K562 (cell line): ENCODE measurements around the gene HDAC1. TPM values are rescaled to one million over a fixed set of nuclear protein-coding genes. Genes with fewer than 3 reads are reported as not detected.

Experiments used
- CHD2 ChIP-seq: IDR thresholded peaks from 2 replicates; pipeline ENCODE4 v1.6.1; 2011; ENCODE audit warnings: low read depth, low read length
- EHMT2 ChIP-seq: fragments of 450-650 bp; IDR thresholded peaks from 2 replicates; pipeline ENCODE4 v1.6.1; 2018; ENCODE audit warnings: antibody characterized with exemption
- FOS ChIP-seq: IDR thresholded peaks from 3 replicates; pipeline ENCODE4 v1.6.1; 2011; ENCODE audit not compliant: insufficient read length; ENCODE audit errors: extremely low read depth
- FOXM1 ChIP-seq, 2 experiments: fragments of 450-650 bp in 1 of 2; sonication (generic) in 1 of 2; formaldehyde crosslinking in 1 of 2; IDR thresholded peaks; 2 replicates each; pipeline versions ENCODE4 v1.6.1 to v1.9.0; 2017 to 2022; ENCODE audit warnings: low read depth in 2 of 2, mild to moderate bottlenecking in 2 of 2, missing genetic modification reagents in 1 of 2, moderate library complexity in 1 of 2
- MCM3 ChIP-seq: fragments of 450-650 bp; IDR thresholded peaks from 2 replicates; pipeline ENCODE4 v1.6.1; 2016
- MTA3 ChIP-seq: fragments of 450-650 bp; formaldehyde crosslinking; IDR thresholded peaks from 2 replicates; pipeline ENCODE4 v1.6.1; 2017; ENCODE audit warnings: mild to moderate bottlenecking, borderline replicate concordance
- NR4A1 ChIP-seq, 2 experiments: fragments of 250-450 bp in 1 of 2; fragments of 450-650 bp in 1 of 2; sonication (Bioruptor Pico) in 1 of 2; IDR thresholded peaks; 2 replicates each; pipeline versions ENCODE4 v1.4.0 to v1.6.1; 2016 to 2020; ENCODE audit warnings: mild to moderate bottlenecking in 2 of 2, missing compliant biosample characterization in 1 of 2, missing genetic modification characterization in 1 of 2, moderate library complexity in 1 of 2
- RBBP5 ChIP-seq: fragments of 200-600 bp; sonication (generic); IDR thresholded peaks from 2 replicates; pipeline ENCODE4 v1.6.1; 2012; ENCODE audit warnings: borderline replicate concordance, mild to moderate bottlenecking, low read length, control low read depth, inconsistent platforms; ENCODE audit not compliant: insufficient read depth, poor library complexity, severe bottlenecking
- SIX5 ChIP-seq, 2 experiments: IDR thresholded peaks; 2 replicates each; pipeline ENCODE4 v1.6.1; 2011; ENCODE audit warnings: low read length in 2 of 2, borderline replicate concordance in 1 of 2, low read depth in 1 of 2, mild to moderate bottlenecking in 1 of 2, moderate library complexity in 1 of 2; ENCODE audit not compliant: insufficient read depth in 1 of 2
- SRSF3 ChIP-seq: fragments of 200-400 bp; formaldehyde crosslinking; IDR thresholded peaks from 2 replicates; pipeline ENCODE4 v1.6.1; 2016; ENCODE audit warnings: mild to moderate bottlenecking, low read length, moderate library complexity; ENCODE audit not compliant: insufficient read depth
- TAF7 ChIP-seq: fragments of 450-650 bp; IDR thresholded peaks from 2 replicates; pipeline ENCODE4 v1.6.1; 2016; ENCODE audit warnings: missing genetic modification characterization, missing compliant biosample characterization
- ZNF57 ChIP-seq: fragments of 450-650 bp; formaldehyde crosslinking; IDR thresholded peaks from 2 replicates; pipeline ENCODE4 v1.4.0; 2020; ENCODE audit warnings: mild to moderate bottlenecking, moderate library complexity
- polyA plus RNA-seq, 8 experiments: library from polyadenylated mRNA; depleted of rRNA in 4 of 8; stranded (reverse) in 5 of 8; unstranded in 3 of 8; fragments of >200 nt; fragmentation: Nextera tagmentation in 2 of 8; fragmentation: Illumina TruSeq in 1 of 8; extraction: Ambion mirVana in 2 of 8; extraction: Trizol in 1 of 8; gene quantifications; 2 replicates each; pipeline versions ENCODE4 v1.2.1 to v1.2.3, GENCODE V29; 2011 to 2014; ENCODE audit warnings: inconsistent platforms in 1 of 8, missing spikeins in 1 of 8
- total RNA-seq, 7 experiments: library from RNA; depleted of rRNA in 6 of 7; stranded (reverse); fragments of >200 nt in 6 of 7; fragmentation: Illumina TruSeq in 2 of 7; extraction: Trizol in 2 of 7; gene quantifications; 2 replicates each; pipeline versions ENCODE4 v1.2.1 to v1.2.3, GENCODE V29; 2011 to 2021; ENCODE audit warnings: low replicate concordance in 1 of 7
- TF ChIP-seq, protein P1 (sequence below): fragments of 250-450 bp; sonication (Bioruptor Pico); IDR thresholded peaks from 2 replicates; pipeline ENCODE4 v1.5.1; 2021; ENCODE audit warnings: mild to moderate bottlenecking
- TF ChIP-seq, protein P2 (sequence below): sonication (generic); formaldehyde crosslinking; IDR thresholded peaks from 2 replicates; pipeline ENCODE4 v1.8.1; 2022; ENCODE audit warnings: missing genetic modification reagents
- TF ChIP-seq, protein P3 (sequence below): sonication (generic); formaldehyde crosslinking; IDR thresholded peaks from 2 replicates; pipeline ENCODE4 v1.5.0; 2020; ENCODE audit warnings: missing genetic modification reagents
- TF ChIP-seq, protein P4 (sequence below): fragments of 450-650 bp; formaldehyde crosslinking; IDR thresholded peaks from 2 replicates; pipeline ENCODE4 v1.4.0; 2020; ENCODE audit warnings: mild to moderate bottlenecking, moderate library complexity
- TF ChIP-seq, protein P5 (sequence below): fragments of 250-450 bp; sonication (Bioruptor Pico); IDR thresholded peaks from 2 replicates; pipeline ENCODE4 v1.8.0; 2021; ENCODE audit warnings: mild to moderate bottlenecking, moderate library complexity

The HDAC1 gene
- total and polyA plus RNA-seq, 9 of the 15 experiments (the other 6 are each of a cell fraction or from before 2014, with no cell fraction given) = 169 to 384 (median 193) TPM

DNA sequence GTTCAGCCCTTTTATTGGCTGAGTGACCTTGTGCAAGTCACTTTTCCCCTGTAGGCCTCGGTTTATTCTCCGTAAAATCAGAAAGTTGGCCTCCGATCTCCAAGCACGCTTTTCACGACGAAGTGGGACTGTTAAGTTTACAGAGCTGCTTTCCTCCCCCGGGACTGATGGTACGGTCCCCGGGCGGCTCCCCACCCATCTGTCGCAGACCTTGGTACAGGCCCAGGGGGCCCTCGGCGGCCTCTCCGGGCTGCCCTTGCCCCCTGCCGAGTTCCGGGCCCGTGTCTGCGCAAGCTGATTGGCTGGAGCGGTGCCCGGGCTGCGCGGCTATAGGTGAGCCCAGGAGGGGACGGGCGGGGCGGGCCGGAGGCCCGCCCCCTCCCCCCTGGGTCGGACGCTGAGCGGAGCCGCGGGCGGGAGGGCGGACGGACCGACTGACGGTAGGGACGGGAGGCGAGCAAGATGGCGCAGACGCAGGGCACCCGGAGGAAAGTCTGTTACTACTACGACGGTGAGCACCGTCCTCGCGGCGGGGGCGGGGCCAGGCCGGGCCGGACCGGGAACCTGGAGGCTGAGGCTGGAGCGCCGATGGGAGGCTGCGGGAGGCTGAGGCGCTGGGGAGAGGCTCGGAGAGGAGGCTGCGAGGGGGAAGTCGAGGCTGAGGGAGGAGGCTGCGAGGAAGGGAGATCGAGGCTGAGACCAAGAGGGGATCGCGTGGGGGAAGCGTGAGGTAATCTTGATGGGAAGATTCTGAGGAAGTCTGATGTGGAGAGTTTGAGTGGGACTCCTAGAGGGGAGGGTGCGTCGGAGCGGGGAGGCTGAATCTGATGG is at the start of gene HDAC1 (continued):
- TF ChIP-seq, protein P1, sequence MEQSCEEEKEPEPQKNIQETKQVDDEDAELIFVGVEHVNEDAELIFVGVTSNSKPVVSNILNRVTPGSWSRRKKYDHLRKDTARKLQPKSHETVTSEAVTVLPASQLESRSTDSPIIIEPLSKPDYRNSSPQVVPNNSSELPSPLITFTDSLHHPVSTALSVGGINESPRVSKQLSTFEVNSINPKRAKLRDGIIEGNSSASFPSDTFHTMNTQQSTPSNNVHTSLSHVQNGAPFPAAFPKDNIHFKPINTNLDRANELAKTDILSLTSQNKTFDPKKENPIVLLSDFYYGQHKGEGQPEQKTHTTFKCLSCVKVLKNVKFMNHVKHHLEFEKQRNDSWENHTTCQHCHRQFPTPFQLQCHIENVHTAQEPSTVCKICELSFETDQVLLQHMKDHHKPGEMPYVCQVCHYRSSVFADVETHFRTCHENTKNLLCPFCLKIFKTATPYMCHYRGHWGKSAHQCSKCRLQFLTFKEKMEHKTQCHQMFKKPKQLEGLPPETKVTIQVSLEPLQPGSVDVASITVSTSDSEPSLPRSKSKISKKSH = no peak
- TF ChIP-seq CHD2 = peak; percentile 79
- peak; percentile 27 to 34; a peak in 3 of 4 replicates for TF ChIP-seq SIX5 (IDR thresholded peaks at IDR 0.05; ENCODE audit: borderline replicate concordance in 1 of 2, insufficient read depth in 1 of 2, low read depth in 1 of 2, low read length in 2 of 2)
- peak; percentile 96 for TF ChIP-seq TAF7 (tag)
- TF ChIP-seq FOXM1 (IDR thresholded peaks at IDR 0.05; ENCODE audit: low read depth) = peak; percentile 61
- TF ChIP-seq FOXM1 (CRISPR knock-in tag; IDR thresholded peaks at IDR 0.05; ENCODE audit: low read depth) = peak; percentile 86; the same call in 1 of the 2 replicates
- TF ChIP-seq, protein P2, sequence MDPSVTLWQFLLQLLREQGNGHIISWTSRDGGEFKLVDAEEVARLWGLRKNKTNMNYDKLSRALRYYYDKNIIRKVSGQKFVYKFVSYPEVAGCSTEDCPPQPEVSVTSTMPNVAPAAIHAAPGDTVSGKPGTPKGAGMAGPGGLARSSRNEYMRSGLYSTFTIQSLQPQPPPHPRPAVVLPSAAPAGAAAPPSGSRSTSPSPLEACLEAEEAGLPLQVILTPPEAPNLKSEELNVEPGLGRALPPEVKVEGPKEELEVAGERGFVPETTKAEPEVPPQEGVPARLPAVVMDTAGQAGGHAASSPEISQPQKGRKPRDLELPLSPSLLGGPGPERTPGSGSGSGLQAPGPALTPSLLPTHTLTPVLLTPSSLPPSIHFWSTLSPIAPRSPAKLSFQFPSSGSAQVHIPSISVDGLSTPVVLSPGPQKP (CRISPR knock-in tag) = no peak
- TF ChIP-seq MCM3 = no peak
- peak; percentile 92 for TF ChIP-seq FOS
- TF ChIP-seq, protein P3, sequence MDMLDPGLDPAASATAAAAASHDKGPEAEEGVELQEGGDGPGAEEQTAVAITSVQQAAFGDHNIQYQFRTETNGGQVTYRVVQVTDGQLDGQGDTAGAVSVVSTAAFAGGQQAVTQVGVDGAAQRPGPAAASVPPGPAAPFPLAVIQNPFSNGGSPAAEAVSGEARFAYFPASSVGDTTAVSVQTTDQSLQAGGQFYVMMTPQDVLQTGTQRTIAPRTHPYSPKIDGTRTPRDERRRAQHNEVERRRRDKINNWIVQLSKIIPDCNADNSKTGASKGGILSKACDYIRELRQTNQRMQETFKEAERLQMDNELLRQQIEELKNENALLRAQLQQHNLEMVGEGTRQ = no peak
- TF ChIP-seq, protein P4, sequence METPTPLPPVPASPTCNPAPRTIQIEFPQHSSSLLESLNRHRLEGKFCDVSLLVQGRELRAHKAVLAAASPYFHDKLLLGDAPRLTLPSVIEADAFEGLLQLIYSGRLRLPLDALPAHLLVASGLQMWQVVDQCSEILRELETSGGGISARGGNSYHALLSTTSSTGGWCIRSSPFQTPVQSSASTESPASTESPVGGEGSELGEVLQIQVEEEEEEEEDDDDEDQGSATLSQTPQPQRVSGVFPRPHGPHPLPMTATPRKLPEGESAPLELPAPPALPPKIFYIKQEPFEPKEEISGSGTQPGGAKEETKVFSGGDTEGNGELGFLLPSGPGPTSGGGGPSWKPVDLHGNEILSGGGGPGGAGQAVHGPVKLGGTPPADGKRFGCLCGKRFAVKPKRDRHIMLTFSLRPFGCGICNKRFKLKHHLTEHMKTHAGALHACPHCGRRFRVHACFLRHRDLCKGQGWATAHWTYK = no peak
- 0 out of 2 replicates have a peak, but pooled peaks have one; percentile 40 for TF ChIP-seq EHMT2
- no peak for TF ChIP-seq NR4A1 (CRISPR knock-in tag; IDR thresholded peaks at IDR 0.05)
- TF ChIP-seq NR4A1 (tag; IDR thresholded peaks at IDR 0.05) = no peak
- TF ChIP-seq, protein P5, sequence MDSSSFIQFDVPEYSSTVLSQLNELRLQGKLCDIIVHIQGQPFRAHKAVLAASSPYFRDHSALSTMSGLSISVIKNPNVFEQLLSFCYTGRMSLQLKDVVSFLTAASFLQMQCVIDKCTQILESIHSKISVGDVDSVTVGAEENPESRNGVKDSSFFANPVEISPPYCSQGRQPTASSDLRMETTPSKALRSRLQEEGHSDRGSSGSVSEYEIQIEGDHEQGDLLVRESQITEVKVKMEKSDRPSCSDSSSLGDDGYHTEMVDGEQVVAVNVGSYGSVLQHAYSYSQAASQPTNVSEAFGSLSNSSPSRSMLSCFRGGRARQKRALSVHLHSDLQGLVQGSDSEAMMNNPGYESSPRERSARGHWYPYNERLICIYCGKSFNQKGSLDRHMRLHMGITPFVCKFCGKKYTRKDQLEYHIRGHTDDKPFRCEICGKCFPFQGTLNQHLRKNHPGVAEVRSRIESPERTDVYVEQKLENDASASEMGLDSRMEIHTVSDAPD (CRISPR knock-in tag) = 0 out of 2 replicates have a peak, but pooled peaks have one; percentile 45
- TF ChIP-seq RBBP5 = peak; percentile 85
- TF ChIP-seq MTA3 = peak; percentile 25; the same call in 1 of the 2 replicates
- TF ChIP-seq SRSF3 = 0 out of 2 replicates have a peak, but pooled peaks have one; percentile 47
- no peak for TF ChIP-seq ZNF57
